Stimulated activated CD4-positive, alpha-beta T cell treated with anti-CD3 and anti-CD28 coated beads, Interleukin-12 subunit alpha, Interleukin-12 subunit beta, amount 100 ng/mL, for 48 hours (primary cell): ENCODE measurements around the gene SH3GL2.

Source experiments
- DNase-seq, 3 donors: peaks; one replicate each; pipeline ENCODE4 v3.0.0-alpha.2; 2020; ENCODE audit warnings: low read depth in 2 of 3, low spot score in 1 of 3

SH3GL2 gene

GRCh38 chr9:17807613-17808282, 228.9 kb downstream of the SH3GL2 start:
- no peak for DNase-seq

- no peak for DNase-seq
These were observed 231.5 kb downstream of the SH3GL2 start for GRCh38 chr9:17810317-17810716.

GRCh38 chr9:17810728-17811571, 232.1 kb downstream of the SH3GL2 start:
- peak; percentile 2 to 37 (median 21) for DNase-seq

GRCh38 chr9:17813798-17814197, 234.9 kb downstream of the SH3GL2 start:
- DNase-seq, result no peak

GRCh38 chr9:17816431-17817027, 237.7 kb downstream of the SH3GL2 start:
- no peak for DNase-seq

- DNase-seq, result no peak
These were observed 245.3 kb downstream of the SH3GL2 start for GRCh38 chr9:17824191-17824590.

- DNase-seq, result no peak
These were observed 245.9 kb downstream of the SH3GL2 start for GRCh38 chr9:17824616-17825264.

GRCh38 chr9:17825265-17825659, 246.4 kb downstream of the SH3GL2 start:
- no peak for DNase-seq

GRCh38 chr9:17829064-17829463, 250.2 kb downstream of the SH3GL2 start:
- DNase-seq, result no peak

- no peak for DNase-seq
These were observed 251.0 kb downstream of the SH3GL2 start for GRCh38 chr9:17829812-17830385.

- DNase-seq, result no peak
These were observed 253.9 kb downstream of the SH3GL2 start for GRCh38 chr9:17832812-17833211.

- DNase-seq, result no peak
These were observed 255.0 kb downstream of the SH3GL2 start for GRCh38 chr9:17833846-17834245.

- DNase-seq, result no peak
These were observed 259.1 kb downstream of the SH3GL2 start for GRCh38 chr9:17837965-17838364.

GRCh38 chr9:17839776-17840175, 260.9 kb downstream of the SH3GL2 start:
- no peak for DNase-seq

- DNase-seq, result no peak
These were observed 264.4 kb downstream of the SH3GL2 start for GRCh38 chr9:17843236-17843635.
